GM12878 (cell line): ENCODE results near the gene GPR158. TPM values are rescaled to one million over a fixed set of nuclear protein-coding genes. Genes with fewer than 3 reads are reported as not detected.

Experiments
- ATAC-seq: fragments of 200-7000 bp; cut with Tn5 transposase; 3 replicates; pipeline ENCODE4 v1.9.1; 2020; ENCODE audit warnings: mild to moderate bottlenecking, moderate library complexity
- BruUV-seq: library from RNA; stranded (reverse); fragments of 400-500 nt; replicated peaks from 2 replicates; lab custom pipeline; 2021; lab: Mats Ljungman, UMichigan
- CTCF ChIA-PET: fragments of 300-600 bp; sonication (Branson Sonifier 250); formaldehyde crosslinking; extraction: SDS; loops from one replicate; lab custom pipeline; 2021; ENCODE audit warnings: inconsistent platforms; lab: Yijun Ruan, JAX
- POLR2A ChIA-PET: fragments of 350-600 bp; formaldehyde crosslinking; extraction: SDS; loops from one replicate; lab custom pipeline; 2021; ENCODE audit warnings: inconsistent platforms; lab: Charles Lee
- RAD21 ChIA-PET: fragments of 300-600 bp; sonication (Branson Sonifier 250); formaldehyde crosslinking; loops from one replicate; lab custom pipeline; 2023; ENCODE audit warnings: antibody characterized with exemption; ENCODE audit not compliant: unreplicated experiment; lab: Charles Lee
- SMC1A ChIA-PET: fragments of 300-600 bp; sonication (Branson Sonifier 250); formaldehyde crosslinking; loops from one replicate; lab custom pipeline; 2023; ENCODE audit not compliant: unreplicated experiment, uncharacterized antibody; lab: Charles Lee
- DNase-seq: peaks from one replicate; pipeline ENCODE4 v3.0.0-alpha.2; 2011; ENCODE audit warnings: low read depth, low spot score
- FAIRE-seq: peaks from 3 replicates; lab custom pipeline; 2011; peaks lifted over from hg19 to GRCh38; lab: Jason Lieb, UNC
- H2AFZ ChIP-seq: 2 replicates; pipeline ENCODE4 v1.6.0; 2011; ENCODE audit warnings: low read depth, low read length, control low read depth; ENCODE audit not compliant: control insufficient read depth
- H3K27ac ChIP-seq: 2 replicates; pipeline ENCODE4 v1.5.1; 2011; ENCODE audit warnings: control low read depth; ENCODE audit not compliant: control insufficient read depth, insufficient read depth
- H3K27me3 ChIP-seq, 2 experiments: replicated peaks in 1 of 2; 2 replicates each; pipeline versions ENCODE4 v1.6.0 to v1.6.1; 2011; ENCODE audit warnings: low read length in 1 of 2; ENCODE audit not compliant: control insufficient read depth in 2 of 2, insufficient read depth in 2 of 2
- H3K36me3 ChIP-seq, 2 experiments: 2 replicates each; pipeline ENCODE4 v1.5.1; 2011; ENCODE audit warnings: low read length in 1 of 2; ENCODE audit not compliant: control insufficient read depth in 2 of 2, insufficient read depth in 2 of 2
- H3K4me1 ChIP-seq: 2 replicates; pipeline ENCODE4 v1.6.1; 2011; ENCODE audit warnings: mild to moderate bottlenecking, low read length, moderate library complexity, mixed read lengths; ENCODE audit not compliant: control insufficient read depth, insufficient read depth
- H3K4me2 ChIP-seq: 2 replicates; pipeline ENCODE4 v1.6.0; 2011; ENCODE audit warnings: control low read depth; ENCODE audit not compliant: control insufficient read depth, insufficient read depth
- H3K4me3 ChIP-seq: fragments of 200-600 bp; sonication (generic); 2 replicates; pipeline ENCODE4 v1.5.1; 2016
- H3K79me2 ChIP-seq: 2 replicates; pipeline ENCODE4 v1.6.0; 2011; ENCODE audit warnings: low read length; ENCODE audit not compliant: control insufficient read depth, insufficient read depth
- H3K9ac ChIP-seq: 2 replicates; pipeline ENCODE4 v1.8.0; 2011; ENCODE audit warnings: low read length, control low read depth, mixed read lengths; ENCODE audit not compliant: control insufficient read depth, insufficient read depth
- H3K9me3 ChIP-seq: replicated peaks from 3 replicates; pipeline ENCODE4 v1.5.1; 2011; ENCODE audit warnings: mild to moderate bottlenecking, low read length; ENCODE audit not compliant: control insufficient read depth, insufficient read depth
- H4K20me1 ChIP-seq: 2 replicates; pipeline ENCODE4 v1.6.0; 2011; ENCODE audit not compliant: control insufficient read depth, insufficient read depth
- ATF7 ChIP-seq: fragments of 450-650 bp; IDR thresholded peaks from 2 replicates; pipeline ENCODE4 v1.6.1; 2016; ENCODE audit warnings: low read depth, mild to moderate bottlenecking
- BCL3 ChIP-seq: IDR thresholded peaks from 2 replicates; pipeline ENCODE4 v1.6.1; 2011; ENCODE audit warnings: borderline replicate concordance, low read depth, mild to moderate bottlenecking, moderate library complexity, low read length; ENCODE audit not compliant: insufficient read depth, poor library complexity, severe bottlenecking
- HSF1 ChIP-seq: fragments of 150-350 bp; IDR thresholded peaks from 2 replicates; pipeline ENCODE4 v1.6.1; 2014; ENCODE audit warnings: mild to moderate bottlenecking, low read depth, low read length
- PML ChIP-seq: IDR thresholded peaks from 2 replicates; pipeline ENCODE4 v1.6.1; 2012; ENCODE audit warnings: low read length, inconsistent platforms
- POLR2A ChIP-seq: IDR thresholded peaks from 2 replicates; pipeline ENCODE4 v1.6.1; 2011; ENCODE audit warnings: low read depth, mild to moderate bottlenecking, low read length
- SREBF1 ChIP-seq: IDR thresholded peaks from 2 replicates; pipeline ENCODE4 v1.6.1; 2012; ENCODE audit warnings: mild to moderate bottlenecking, low read length
- SRF ChIP-seq, 2 experiments: IDR thresholded peaks; 2 replicates each; pipeline ENCODE4 v1.6.1; 2011; ENCODE audit warnings: low read depth in 2 of 2, low read length in 2 of 2, mild to moderate bottlenecking in 1 of 2, moderate library complexity in 1 of 2
- WGBS: methylation state at CpG from one replicate; pipeline ENCODE4 v1.1.6; 2016; ENCODE audit warnings: low lambda C conversion rate; ENCODE audit not compliant: insufficient replicate concordance, insufficient coverage; ENCODE audit errors: missing lambda C conversion rate; 5-methylcytosine and 5-hydroxymethylcytosine counted together
- in situ Hi-C: fragments of 300-500 bp; cut with MboI; formaldehyde crosslinking; loops from 9 replicates; pipeline ENCODE4 v1.14.3; 2018; ENCODE audit warnings: mixed read lengths
- intact Hi-C: fragments of 100-400 bp; cut with micrococcal nuclease; formaldehyde crosslinking; loops from one replicate; pipeline ENCODE4 v1.14.2; 2022; ENCODE audit not compliant: unreplicated experiment
- polyA plus RNA-seq, 11 experiments: library from polyadenylated mRNA; depleted of rRNA in 4 of 11; unstranded in 6 of 11; stranded (reverse) in 5 of 11; fragments of >200 nt; fragmentation: Nextera tagmentation in 4 of 11; fragmentation: Illumina TruSeq in 1 of 11; extraction: Ambion mirVana in 4 of 11; extraction: Trizol in 1 of 11; gene quantifications; 1 replicate in 1 of 11; 2 replicates in 10 of 11; pipeline versions ENCODE4 v1.2.1 to v1.2.3, GENCODE V29; 2011 to 2016; ENCODE audit warnings: inconsistent platforms in 2 of 11, missing spikeins in 2 of 11, low read depth in 1 of 11
- total RNA-seq, 4 experiments: library from RNA; depleted of rRNA in 3 of 4; stranded (reverse); fragments of >200 nt in 3 of 4; fragmentation: Illumina TruSeq in 1 of 4; extraction: Trizol in 1 of 4; gene quantifications; 2 replicates each; pipeline versions ENCODE4 v1.2.1 to v1.2.3, GENCODE V29; 2013 to 2021
- TF ChIP-seq, protein P1 (sequence below): fragments of 450-650 bp; IDR thresholded peaks from 2 replicates; pipeline ENCODE4 v1.6.1; 2017; ENCODE audit warnings: antibody characterized with exemption, mild to moderate bottlenecking, moderate library complexity
- TF ChIP-seq, protein P2 (sequence below): fragments of 450-650 bp; IDR thresholded peaks from 2 replicates; pipeline ENCODE4 v1.6.1; 2017; ENCODE audit warnings: mild to moderate bottlenecking, moderate library complexity

GPR158 gene
- total and polyA plus RNA-seq, 10 of the 15 experiments (the other 5 are each of a cell fraction or from before 2014, with no cell fraction given), result not detected

- TF ChIP-seq, protein P1, sequence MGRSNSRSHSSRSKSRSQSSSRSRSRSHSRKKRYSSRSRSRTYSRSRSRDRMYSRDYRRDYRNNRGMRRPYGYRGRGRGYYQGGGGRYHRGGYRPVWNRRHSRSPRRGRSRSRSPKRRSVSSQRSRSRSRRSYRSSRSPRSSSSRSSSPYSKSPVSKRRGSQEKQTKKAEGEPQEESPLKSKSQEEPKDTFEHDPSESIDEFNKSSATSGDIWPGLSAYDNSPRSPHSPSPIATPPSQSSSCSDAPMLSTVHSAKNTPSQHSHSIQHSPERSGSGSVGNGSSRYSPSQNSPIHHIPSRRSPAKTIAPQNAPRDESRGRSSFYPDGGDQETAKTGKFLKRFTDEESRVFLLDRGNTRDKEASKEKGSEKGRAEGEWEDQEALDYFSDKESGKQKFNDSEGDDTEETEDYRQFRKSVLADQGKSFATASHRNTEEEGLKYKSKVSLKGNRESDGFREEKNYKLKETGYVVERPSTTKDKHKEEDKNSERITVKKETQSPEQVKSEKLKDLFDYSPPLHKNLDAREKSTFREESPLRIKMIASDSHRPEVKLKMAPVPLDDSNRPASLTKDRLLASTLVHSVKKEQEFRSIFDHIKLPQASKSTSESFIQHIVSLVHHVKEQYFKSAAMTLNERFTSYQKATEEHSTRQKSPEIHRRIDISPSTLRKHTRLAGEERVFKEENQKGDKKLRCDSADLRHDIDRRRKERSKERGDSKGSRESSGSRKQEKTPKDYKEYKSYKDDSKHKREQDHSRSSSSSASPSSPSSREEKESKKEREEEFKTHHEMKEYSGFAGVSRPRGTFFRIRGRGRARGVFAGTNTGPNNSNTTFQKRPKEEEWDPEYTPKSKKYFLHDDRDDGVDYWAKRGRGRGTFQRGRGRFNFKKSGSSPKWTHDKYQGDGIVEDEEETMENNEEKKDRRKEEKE, result no peak
Observed at GRCh38 chr10:25170627-25171026, 4.2 kb upstream of the GPR158 start (continued).

DNA sequence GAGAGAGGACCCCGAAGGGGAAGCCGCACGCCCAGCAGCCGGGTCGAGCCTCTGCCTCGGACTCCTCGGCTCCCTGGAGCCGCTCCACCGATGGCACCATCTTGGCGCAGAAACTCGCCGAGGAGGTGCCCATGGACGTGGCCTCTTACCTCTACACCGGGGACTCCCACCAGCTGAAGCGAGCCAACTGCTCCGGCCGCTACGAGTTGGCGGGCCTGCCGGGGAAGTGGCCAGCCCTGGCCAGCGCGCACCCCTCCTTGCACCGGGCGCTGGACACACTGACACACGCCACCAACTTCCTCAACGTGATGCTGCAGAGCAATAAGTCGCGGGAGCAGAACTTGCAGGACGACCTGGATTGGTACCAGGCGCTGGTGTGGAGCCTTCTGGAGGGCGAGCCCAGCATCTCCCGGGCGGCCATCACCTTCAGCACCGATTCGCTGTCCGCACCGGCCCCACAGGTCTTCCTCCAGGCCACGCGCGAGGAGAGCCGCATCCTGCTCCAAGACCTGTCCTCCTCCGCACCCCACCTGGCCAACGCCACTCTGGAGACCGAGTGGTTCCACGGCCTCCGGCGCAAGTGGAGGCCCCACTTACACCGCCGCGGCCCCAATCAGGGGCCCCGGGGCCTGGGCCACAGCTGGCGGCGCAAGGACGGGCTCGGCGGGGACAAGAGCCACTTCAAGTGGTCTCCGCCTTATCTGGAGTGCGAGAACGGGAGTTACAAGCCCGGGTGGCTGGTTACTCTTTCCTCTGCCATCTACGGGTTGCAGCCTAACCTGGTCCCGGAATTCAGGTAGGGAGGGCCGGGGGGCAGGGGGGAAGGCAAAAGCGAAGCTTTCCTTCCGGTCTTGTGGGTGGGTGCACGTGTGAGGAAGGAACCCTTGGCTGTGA, 973 bp downstream of the GPR158 start:
- H3K9ac ChIP-seq, result no peak overlapping the region
- ChIA-PET CTCF (interaction anchor here (0.6 kb wide), 1 partner anchor 851 kb away, joined by 3 read pairs; no protein-coding TSS in a partner anchor), POLR2A (no interaction called here), SMC1A (no interaction called here), RAD21 (no interaction called here)
- no peak for TF ChIP-seq BCL3
- no peak for TF ChIP-seq SRF (IDR thresholded peaks at IDR 0.05; ENCODE audit: low read depth in 2 of 2, low read length in 2 of 2)
- no peak for TF ChIP-seq ATF7
- TF ChIP-seq PML, result no peak
- TF ChIP-seq, protein P2, sequence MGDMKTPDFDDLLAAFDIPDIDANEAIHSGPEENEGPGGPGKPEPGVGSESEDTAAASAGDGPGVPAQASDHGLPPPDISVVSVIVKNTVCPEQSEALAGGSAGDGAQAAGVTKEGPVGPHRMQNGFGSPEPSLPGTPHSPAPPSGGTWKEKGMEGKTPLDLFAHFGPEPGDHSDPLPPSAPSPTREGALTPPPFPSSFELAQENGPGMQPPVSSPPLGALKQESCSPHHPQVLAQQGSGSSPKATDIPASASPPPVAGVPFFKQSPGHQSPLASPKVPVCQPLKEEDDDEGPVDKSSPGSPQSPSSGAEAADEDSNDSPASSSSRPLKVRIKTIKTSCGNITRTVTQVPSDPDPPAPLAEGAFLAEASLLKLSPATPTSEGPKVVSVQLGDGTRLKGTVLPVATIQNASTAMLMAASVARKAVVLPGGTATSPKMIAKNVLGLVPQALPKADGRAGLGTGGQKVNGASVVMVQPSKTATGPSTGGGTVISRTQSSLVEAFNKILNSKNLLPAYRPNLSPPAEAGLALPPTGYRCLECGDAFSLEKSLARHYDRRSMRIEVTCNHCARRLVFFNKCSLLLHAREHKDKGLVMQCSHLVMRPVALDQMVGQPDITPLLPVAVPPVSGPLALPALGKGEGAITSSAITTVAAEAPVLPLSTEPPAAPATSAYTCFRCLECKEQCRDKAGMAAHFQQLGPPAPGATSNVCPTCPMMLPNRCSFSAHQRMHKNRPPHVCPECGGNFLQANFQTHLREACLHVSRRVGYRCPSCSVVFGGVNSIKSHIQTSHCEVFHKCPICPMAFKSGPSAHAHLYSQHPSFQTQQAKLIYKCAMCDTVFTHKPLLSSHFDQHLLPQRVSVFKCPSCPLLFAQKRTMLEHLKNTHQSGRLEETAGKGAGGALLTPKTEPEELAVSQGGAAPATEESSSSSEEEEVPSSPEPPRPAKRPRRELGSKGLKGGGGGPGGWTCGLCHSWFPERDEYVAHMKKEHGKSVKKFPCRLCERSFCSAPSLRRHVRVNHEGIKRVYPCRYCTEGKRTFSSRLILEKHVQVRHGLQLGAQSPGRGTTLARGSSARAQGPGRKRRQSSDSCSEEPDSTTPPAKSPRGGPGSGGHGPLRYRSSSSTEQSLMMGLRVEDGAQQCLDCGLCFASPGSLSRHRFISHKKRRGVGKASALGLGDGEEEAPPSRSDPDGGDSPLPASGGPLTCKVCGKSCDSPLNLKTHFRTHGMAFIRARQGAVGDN, result no peak
- TF ChIP-seq POLR2A, result no peak
- no peak for TF ChIP-seq SREBF1
- no peak for TF ChIP-seq HSF1
- H4K20me1 ChIP-seq, result no peaks in the 10 kb centered on the region
- H3K9me3 ChIP-seq, result no peaks in the 10 kb centered on the region; the same call in 2 of the 3 replicates
- DNase-seq (no peak), FAIRE-seq (no peak), ATAC-seq (no peak)
- H3K27me3 ChIP-seq, result peaks cover 0 to 2% of the 10 kb centered on the region in 2 experiments; a peak in 2 of 4 replicates
- in situ Hi-C loops (no loop called here), intact Hi-C loops (no loop called here)
- H3K36me3 ChIP-seq, result no peaks in the 10 kb centered on the region
- H3K27ac ChIP-seq, result no peak overlapping the region
- WGBS, result 54% methylated on average over 63 of the region's 66 CpGs
- no peak overlapping the region for H3K4me2 ChIP-seq
- no peaks in the 10 kb centered on the region for H3K4me1 ChIP-seq
- no TSS peak for BruUV-seq
- no peak overlapping the region for H3K4me3 ChIP-seq
- H3K79me2 ChIP-seq, result no peaks in the 10 kb centered on the region
- H2AFZ ChIP-seq, result no peak overlapping the region
